HG02870 (cell line): ENCODE measurements around the gene CPA3.

Source experiments
- ATAC-seq: cut with Tn5 transposase; IDR thresholded peaks from one replicate; pipeline ENCODE4 v1.9.1; 2021; ENCODE audit warnings: mild to moderate bottlenecking, moderate library complexity; ENCODE audit not compliant: unreplicated experiment

The CPA3 gene

DNA sequence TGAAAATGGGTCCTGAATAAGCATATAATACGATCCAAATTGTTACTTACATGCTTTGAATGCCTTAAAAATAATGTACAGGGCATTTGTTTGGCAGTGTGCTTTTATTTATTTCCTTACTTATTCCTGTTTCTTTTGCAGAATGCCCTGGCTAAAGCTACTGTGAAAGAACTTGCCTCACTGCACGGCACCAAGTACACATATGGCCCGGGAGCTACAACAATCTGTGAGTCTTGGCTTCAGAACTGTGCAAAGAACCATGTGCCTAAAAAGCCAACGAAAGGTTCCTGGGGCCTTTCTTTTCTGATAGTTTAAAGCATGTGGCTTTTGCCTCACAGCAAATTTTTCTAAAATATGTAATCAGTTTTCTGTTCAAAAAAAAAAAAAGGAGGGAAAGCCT is 7.8 kb upstream of the CPA3 start:
- ATAC-seq, result no peak

DNA sequence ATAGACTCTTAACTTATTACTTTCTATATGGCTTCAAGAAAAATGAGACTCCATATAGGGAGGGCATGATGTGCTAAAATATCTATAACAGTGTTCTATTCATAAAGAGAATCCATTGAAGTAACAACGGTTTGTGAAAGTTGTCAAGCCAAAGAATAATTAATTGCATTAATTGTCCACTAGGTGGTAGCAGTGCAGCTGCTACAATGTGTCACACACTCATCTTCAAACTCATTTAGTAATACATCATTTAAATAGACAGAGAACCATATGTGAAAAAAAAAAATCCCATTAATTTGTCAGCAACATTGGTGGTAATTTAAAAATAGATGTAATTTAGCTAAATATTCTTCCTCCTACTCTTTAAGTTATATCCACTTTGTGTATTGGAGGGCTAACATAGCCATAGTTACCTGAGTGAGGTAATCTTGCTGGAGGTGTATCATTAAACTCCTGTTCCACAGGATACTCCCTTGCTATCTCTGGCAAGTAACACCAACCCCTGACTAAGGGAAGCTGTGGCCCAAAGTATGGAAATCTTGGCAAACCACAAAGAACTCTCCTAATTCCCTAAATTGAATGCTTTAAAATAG is 3.7 kb upstream of the CPA3 start:
- ATAC-seq, result peak; percentile 73

DNA sequence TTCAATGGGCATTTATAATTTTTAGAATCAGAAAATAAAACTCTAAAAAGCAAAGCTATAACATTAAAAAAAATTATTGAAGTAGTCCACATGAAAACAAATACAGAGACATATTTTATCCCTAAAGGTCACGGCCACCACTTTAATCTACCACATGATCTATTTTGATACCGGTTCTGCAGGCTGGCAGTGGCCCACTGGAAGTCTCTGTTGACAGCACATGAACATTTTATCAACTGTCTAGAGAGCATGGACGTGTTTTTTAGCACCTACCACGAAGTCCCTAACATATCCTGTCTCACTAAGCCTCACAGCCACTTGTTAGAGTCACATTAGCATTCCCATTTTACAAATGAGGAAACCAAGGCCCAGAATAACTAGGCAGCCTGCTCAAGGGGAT is 1.8 kb upstream of the CPA3 start:
- no peak for ATAC-seq

DNA sequence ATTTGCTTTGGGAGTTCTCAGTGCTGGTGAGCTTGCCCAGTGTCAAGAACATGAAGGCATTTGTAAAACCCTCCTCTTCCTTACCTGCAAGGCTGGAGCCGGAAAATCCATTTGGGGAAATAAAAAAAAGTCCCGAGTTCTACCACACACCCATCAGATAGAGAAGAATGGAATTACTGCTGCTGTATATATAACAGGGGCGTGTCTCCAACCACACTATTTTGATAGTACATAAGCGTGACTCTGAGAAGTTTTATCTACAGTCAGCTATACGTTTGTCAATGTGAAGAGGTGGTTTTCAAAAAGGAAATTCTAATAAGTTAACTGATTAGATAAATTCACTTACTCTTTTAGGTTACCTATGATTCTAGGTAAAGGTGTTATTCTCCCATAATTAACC is 1.3 kb upstream of the CPA3 start:
- ATAC-seq, result no peak

DNA sequence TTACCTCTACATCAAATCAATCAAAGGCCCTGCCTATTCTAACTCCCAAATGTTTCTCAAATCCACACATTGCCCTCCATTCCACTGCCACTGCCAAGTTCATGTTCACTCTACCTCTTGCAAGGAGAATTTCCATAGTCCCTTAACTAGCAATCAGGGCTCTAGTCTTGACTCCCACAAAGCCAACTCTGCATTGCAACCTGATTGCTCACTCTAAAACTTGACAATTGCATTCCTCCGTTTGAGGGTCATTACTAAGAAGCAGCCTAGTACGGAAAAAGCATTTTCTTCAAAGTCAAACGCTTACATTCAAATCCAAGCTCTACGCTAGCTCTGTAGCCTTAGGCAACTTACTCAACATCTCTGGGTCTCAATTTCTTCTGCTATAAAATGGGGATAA is 1.2 kb downstream of the CPA3 start:
- ATAC-seq, result no peak

DNA sequence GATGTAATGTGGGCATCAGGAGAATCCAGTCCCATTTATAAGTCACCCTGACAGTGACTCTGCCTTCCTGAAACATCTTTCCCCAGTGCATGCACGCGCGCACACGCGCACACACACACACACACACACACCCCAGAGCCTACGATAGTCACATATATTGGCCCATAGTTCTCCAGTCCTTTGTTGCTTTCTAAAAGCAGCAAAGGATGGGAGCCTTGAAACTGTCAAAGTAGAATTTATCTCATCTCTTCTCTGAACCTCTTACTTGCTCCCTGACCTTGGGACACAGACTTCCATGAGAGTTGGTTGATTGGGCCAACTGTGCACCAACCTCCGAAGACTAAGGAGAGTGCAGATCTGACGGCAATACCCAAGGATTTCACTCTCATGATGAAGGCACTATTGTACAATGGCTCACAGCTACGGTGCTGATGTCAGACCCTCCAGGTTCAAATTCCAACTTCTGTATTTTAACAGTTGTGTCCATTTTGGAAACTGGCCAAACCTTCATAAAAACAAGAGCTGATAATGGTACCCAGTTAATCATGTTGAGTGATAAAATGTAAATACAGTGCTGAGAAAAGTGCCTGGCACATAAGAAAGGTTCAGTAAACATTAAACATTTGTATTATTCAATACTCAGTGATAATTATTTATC is 8.3 kb downstream of the CPA3 start:
- no peak for ATAC-seq

DNA sequence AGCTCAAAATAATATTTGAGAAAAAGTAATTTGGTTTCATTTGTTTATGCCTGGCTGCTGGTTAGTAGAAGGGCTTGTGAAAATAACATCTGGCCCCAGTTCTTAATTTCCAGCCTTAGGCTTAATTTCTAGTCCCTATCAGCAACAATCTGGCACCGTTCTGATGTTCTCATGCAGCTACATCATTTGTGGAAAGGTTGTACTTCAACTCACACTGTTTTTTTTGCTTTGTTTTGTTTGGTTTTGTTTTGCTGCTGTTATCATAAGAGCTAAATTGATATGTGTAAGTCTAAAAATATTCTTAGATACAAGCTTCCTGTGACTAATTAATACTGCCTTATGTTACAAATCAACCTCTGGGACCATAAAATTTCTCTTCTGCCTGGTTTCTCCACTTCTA is 8.9 kb downstream of the CPA3 start:
- ATAC-seq, result no peak

DNA sequence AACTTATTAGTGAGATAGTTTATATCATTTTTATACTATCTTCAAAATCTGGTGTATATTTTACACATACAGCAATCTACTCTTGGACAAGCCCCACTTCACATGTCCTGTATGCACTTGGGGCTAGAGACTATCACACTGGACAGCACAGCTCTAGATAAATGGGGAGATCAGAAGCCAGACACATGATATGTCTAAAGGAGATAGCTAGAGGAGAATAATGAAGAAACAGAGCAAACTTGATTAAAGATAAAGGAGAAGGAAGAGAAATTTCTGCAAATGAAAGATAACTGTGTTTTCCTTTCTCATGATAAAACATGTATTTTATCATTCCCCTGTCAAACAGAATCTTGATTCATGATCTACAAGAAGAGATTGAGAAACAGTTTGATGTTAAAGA is 13.0 kb downstream of the CPA3 start:
- no peak for ATAC-seq

DNA sequence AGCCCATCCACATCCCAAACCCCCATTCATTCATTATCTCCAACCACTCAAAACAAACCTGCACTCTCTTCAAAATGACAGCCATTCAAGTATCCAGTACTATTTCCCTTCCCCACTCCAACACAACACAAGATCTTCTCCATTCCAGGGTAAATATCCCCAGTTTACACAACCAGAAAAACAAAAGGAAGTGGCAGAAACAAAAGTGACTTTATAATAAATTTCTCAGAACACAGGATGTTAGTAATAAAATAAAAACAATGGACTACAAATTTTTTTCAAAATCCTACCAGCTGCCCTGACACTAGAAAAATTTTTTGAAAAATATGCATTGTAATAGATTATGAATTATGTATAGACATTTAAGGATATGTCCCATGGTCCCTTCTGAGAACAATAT is 14.2 kb downstream of the CPA3 start:
- ATAC-seq, result no peak

DNA sequence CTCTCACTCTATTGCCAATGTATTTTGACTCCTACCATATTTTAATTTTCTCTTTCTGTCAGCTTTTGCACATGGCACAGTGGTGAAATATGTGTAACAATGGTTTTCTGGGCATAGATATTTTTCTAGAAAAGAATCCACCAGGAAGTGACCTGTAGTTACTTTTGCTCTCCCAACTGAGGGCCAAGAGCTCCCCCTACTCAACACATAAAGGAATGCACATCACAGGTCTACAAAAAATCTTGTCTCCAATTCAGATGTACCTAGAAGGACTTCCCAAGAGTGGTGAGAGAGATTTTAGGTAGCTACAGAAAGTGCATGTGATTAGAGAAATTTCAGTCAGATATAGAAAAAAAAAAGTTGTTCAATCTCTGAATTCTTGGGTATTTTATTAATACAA is 15.6 kb downstream of the CPA3 start:
- ATAC-seq, result peak; percentile 68

DNA sequence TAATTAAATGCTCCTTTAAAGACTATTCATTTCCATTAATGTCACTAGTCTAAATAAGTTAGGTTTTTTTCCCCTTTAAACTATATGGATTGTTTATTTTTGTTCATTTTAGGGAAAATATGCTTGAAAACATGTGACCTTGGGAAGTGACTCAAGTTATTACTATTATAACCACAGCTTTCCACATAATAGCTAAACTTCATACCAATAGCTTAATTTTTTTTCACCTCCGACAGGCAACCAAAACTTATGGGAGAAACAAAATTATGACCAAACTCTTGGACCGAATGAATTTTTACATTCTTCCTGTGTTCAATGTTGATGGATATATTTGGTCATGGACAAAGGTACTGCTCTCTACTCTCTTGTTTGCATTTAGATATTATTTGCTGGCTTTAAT is 16.2 kb downstream of the CPA3 start:
- ATAC-seq, result no peak

DNA sequence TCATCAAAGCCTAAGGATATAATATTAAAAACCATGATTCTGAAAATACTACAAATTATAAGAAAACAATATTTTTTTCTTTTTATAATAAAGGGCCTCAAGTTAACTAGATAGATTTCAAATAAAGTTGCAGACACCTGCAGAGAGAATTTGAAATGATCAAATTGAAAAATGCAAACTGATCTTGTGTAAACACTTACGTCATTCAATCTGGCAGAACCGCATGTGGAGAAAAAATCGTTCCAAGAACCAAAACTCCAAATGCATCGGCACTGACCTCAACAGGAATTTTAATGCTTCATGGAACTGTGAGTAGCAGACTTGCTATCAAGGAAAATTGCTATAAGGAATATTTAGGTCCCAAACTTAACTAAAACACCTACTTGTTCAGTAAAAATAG is 17.2 kb downstream of the CPA3 start:
- no peak for ATAC-seq

DNA sequence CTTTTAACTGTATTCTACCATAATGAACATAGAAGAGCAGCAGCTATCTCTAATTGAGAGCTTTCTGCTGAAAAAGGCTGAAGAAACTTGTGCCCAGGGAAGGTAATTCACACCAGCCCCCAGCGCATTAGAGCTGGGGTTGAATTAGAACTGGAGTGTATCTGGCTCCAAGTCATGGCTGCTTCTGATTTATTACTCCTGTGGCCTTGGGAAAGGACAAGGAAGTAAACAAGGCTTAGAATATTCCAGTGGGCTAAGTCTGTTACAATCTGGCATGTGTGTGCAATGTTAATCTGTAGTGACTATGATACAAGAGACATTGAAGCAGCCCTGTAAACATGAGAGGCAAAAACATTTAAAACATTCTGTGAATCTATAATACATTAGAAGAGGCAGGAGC is 18.1 kb downstream of the CPA3 start:
- no peak for ATAC-seq

DNA sequence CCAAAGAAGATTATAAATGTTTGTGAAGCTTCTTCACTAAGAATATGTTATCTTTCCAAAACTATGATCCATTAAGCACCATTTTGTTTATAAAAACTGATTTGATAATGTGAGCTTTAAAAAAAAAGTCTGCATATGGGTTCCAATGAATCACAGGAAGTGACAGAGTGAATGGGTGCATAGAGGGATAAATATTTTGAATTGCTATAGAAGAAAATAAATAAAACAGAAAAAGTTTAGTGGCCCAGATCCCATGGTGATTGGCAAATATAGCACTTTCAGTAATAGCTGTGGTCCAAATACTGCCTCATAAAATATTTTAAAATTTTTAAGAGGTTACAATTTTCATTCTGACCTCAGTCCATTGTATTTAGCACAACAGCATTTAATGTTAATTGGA is 19.2 kb downstream of the CPA3 start:
- no peak for ATAC-seq

DNA sequence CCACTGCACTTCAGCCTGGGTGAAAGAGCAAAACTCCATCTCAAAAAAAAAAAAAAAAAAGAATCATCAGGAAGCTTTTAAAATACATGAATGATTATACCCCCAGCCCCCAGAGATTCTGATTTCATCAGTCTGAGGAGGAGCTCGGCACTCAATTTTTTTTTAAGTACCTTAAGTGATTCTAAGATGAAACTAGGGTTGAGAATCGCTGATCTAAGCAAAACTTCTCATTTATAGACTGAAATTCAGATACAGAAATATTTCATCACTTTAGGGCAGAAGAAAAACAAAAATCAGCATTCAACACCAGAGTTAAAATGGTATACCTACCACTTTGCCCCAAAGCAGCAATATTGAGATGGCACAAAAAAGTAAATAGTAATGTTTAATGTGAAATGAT is 24.7 kb downstream of the CPA3 start:
- no peak for ATAC-seq

DNA sequence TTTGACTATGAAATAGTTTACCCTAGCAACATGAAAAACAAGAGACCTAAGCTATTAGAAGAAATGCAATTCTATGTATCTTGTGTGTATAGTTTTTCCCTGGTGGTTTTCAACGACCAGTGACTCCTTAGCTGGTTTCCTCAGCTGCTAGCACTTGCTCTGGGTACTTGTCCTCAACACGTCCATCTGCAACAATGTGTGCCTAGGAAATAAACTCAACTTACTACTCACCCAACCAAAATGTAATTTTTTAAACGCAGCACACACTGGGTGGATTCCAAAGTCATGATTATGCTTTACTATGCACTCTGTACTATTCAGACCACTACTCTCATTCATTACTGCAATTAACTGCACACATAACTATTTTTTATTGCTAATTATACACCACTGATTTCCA is 31.0 kb downstream of the CPA3 start:
- ATAC-seq, result no peak

DNA sequence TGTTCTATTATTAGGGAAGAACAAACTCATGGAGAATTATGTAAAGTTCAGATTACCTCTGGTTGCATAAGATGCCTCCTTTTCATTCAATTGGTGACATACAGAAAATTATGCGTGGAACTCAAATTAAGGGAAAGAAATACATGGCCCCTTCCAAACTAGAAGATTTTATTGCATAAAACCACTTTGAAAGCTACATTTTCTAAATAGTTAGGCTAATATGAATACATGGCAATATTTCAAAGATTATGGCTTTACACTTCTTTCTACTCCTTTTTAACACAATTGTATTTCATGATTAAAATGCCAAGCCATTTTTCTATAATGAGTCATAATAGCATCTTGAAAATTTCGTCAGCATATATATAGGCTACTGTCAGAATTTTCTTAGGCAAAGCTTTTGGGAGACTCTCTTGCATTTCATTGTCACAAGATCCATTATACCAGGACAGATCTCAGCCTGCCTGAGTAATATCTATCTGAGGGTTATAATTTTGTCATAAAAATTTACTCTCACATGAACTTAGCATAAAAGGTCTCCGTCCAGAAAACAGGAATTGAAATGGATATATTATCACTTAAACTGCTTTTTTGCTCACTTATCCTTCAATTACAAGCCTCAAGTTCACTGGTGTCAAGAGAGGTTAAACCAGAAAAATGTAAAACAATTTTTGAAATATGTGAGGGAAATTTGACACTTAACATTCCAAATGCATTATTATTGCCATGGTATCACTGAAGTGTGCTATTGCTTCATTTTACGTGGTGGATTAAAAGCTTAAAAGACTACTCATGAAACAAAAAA is 37.1 kb downstream of the CPA3 start:
- ATAC-seq, result no peak

DNA sequence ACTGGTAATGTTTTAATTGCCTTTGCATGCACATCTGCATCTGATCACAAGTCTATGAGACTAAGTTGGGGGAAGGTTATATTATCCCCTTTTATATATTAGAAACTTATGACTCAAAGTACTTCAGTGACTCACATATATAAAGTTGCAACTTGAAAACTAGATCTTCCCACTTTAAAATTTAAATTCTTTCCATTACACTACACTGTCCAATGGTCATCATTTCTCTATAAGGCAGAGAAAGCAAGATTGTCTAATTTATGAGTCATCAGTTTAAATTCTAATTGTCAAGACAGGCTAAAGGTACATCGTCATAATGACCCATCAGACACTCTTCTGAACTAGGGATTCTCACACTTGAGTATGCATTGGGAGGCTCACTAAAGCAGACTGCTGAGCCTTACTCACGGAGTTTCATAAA is 37.9 kb downstream of the CPA3 start:
- ATAC-seq, result no peak

DNA sequence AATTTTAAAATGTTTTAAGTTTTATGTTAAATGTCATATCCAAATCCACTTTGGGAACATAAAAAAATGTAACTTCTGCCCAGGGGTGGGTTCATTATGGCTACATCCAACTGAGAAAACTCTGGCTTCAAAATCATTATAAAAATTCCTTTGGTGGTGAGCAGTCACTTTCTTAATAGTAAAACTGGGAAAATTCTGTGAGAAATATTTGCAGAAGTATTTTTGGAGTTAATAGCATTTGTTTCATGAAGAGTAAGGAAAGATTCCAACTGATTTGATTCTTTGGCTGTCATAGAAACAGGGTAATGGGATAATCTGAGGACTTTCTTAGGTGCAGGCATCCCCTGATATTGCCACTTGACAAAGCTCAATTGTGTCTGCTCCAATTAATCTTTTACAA is 38.8 kb downstream of the CPA3 start:
- no peak for ATAC-seq

DNA sequence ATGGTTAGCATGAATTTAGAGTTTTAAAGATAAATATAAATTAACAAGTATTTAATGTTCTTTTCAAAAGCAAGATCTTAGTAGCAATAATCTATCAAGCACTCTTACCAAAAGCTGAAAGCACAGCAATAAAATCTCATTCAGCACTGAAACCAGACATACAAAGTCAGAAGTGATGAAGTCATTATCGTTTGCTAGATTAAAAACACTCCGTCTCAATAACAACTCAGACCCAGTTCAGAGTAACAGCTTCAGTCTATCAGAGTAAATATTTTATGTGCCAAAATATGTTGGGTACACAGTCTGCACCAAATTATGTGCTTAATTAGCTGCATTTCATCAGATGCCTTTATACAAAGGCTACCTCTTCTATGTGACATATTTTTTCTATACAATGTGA is 41.6 kb downstream of the CPA3 start:
- ATAC-seq, result no peak

DNA sequence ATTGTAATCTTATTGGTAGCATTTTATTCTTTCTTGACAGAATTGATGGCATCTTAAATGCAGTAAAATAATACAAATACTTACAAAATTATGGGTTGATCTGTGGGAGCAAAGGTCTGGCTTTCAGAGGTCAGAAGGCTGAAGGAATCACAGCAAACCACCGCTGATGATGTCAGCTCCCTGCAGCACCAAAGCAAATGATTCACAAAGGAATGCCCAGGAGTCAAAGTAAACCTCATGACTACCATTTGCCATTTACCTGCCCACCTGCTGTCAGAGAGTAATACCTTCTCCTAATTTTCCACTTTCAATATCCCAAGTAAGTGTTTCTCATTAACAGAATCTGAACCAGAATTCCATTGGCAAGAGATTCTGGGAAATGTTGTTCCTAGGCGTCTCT is 46.1 kb downstream of the CPA3 start:
- ATAC-seq, result no peak

DNA sequence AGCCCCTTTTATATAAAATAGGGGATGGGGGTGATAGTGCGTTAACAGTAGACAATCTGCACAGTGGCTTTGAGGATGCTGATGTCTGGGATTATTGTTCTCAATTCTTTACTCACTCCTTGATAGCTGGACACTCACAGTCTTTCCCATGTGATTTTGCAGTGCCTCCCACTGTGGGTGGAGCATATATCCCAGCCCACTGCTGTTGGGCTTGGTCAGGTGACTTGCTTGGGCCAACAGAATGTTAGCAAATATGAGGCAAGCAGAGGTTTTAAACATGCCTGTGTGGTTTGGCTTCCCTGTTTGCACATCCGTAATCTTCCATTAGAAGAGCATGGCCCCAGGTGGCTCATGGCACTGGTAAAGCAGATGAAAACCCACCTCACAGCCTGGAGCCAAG is 46.5 kb downstream of the CPA3 start:
- ATAC-seq, result no peak
